Sigmoid colon (tissue), 7 donors: ENCODE measurements around the gene EPHB1. TPM values are rescaled to one million over a fixed set of nuclear protein-coding genes. Genes with fewer than 3 reads are reported as not detected.

ENCODE experiments used
- DNase-seq: peaks from one replicate; pipeline ENCODE4 v3.0.0-alpha.2; 2019
- H3K27ac ChIP-seq, 4 donors: fragments of 200-600 bp; sonication (generic); one replicate each; pipeline ENCODE4 v1.5.1; 2016 to 2019; ENCODE audit warnings: mild to moderate bottlenecking in 1 of 4
- H3K27me3 ChIP-seq, 3 donors: fragments of 200-600 bp; sonication (generic); one replicate each; pipeline ENCODE4 v1.5.1; 2019; ENCODE audit warnings: mild to moderate bottlenecking in 1 of 3
- H3K36me3 ChIP-seq, 4 donors: fragments of 200-600 bp; sonication (generic); one replicate each; pipeline ENCODE4 v1.5.1; 2016 to 2019
- H3K4me1 ChIP-seq, 4 donors: fragments of 200-600 bp; sonication (generic); one replicate each; pipeline ENCODE4 v1.5.1; 2017 to 2019
- H3K4me3 ChIP-seq, 4 donors: fragments of 200-600 bp; sonication (generic); one replicate each; pipeline ENCODE4 v1.5.1; 2017 to 2019; ENCODE audit warnings: mild to moderate bottlenecking in 2 of 4, moderate library complexity in 1 of 4
- H3K9me3 ChIP-seq, 4 donors: fragments of 200-600 bp in 3 of 4; sonication (generic) in 3 of 4; one replicate each; pipeline versions ENCODE4 v1.5.1 to v1.6.1; 2013 to 2019
- EP300 ChIP-seq, 4 donors: sonication (generic); formaldehyde crosslinking; IDR thresholded peaks; one replicate each; pipeline ENCODE4 v1.6.1; 2017; ENCODE audit warnings: antibody characterized with exemption in 4 of 4
- POLR2A ChIP-seq, 2 donors: fragments of 450-650 bp; IDR thresholded peaks; one replicate each; pipeline ENCODE4 v1.6.1; 2016; ENCODE audit warnings: antibody characterized with exemption in 2 of 2, mild to moderate bottlenecking in 2 of 2, moderate library complexity in 2 of 2
- POLR2AphosphoS5 ChIP-seq, 4 donors: sonication (generic); formaldehyde crosslinking; IDR thresholded peaks; one replicate each; pipeline ENCODE4 v1.6.1; 2017; ENCODE audit warnings: antibody characterized with exemption in 4 of 4
- WGBS, 2 donors: extraction: QIAGEN DNeasy Blood & Tissue Kit; methylation state at CpG; one replicate each; pipeline ENCODE4 v1.1.7; 2013; 5-methylcytosine and 5-hydroxymethylcytosine counted together
- intact Hi-C: fragments of 100-400 bp; cut with DNase I; formaldehyde crosslinking; loops from one replicate; pipeline ENCODE4 v1.15.1; 2023
- polyA plus RNA-seq, 3 donors: library from polyadenylated mRNA; stranded (reverse); fragments of 200-250 nt; gene quantifications; one replicate each; pipeline ENCODE4 v1.2.3, GENCODE V29; 2013
- total RNA-seq, 4 donors: library from RNA; depleted of rRNA; stranded (reverse); fragments of >200 nt; gene quantifications; one replicate each; pipeline ENCODE4 v1.1.0, GENCODE V29; 2016
- TF ChIP-seq, protein P1 (sequence below), 4 experiments: fragments of 450-650 bp in 3 of 4; fragments of 200-600 bp in 1 of 4; IDR thresholded peaks; one replicate each; pipeline ENCODE4 v1.5.1; 2016 to 2019; ENCODE audit warnings: antibody characterized with exemption in 4 of 4, mild to moderate bottlenecking in 3 of 4, moderate library complexity in 2 of 4
- donor health status: healthy with polysubstance abuse.
- donor health status: Bipolar disorder and iron deficiency.
- donor health status: healthy.

The EPHB1 gene
- total and polyA plus RNA-seq, 7 donors = 0.29 to 17.3 (median 3.6) TPM; not detected in 2

DNA sequence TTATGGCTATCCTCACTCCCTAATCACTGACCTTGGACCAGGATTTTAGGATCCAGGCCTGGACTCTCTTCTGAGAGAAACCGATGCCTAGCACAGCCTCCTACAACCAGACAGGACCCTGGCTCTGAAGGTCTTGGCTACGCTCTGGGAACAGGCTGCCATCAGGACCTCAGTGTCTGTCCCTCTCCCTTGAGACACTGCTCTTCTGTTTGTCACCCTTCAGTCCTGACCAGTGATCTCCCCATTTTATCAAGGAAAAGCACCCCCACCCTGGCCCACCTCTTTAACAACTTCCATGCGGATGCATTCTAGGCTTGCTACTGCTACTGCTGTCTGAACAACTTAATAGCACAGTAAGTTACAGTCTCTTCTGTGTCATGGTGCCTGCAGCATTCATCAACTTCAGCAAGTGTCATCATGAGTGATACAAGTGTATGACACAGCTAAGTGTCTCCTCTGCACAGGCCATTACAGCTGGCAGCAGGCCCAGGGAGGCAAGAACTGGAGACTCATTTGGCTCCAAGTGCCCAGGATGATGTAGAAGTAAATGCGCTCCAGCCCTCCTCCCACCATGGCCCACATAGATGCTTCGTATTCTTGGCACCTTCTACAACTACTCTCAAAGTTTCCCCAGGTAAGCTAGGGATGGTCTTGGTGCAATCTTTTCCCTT is 302.4 kb downstream of the EPHB1 start:
- no peak overlapping the region for H3K4me3 ChIP-seq
- H3K27me3 ChIP-seq = no peaks in the 10 kb centered on the region
- H3K4me1 ChIP-seq = peaks cover 0 to 6% (median 0%) of the 10 kb centered on the region in 4 donors
- WGBS, 2 donors = 85% methylated on average over 5 of the region's 5 CpGs
- TF ChIP-seq, protein P1, sequence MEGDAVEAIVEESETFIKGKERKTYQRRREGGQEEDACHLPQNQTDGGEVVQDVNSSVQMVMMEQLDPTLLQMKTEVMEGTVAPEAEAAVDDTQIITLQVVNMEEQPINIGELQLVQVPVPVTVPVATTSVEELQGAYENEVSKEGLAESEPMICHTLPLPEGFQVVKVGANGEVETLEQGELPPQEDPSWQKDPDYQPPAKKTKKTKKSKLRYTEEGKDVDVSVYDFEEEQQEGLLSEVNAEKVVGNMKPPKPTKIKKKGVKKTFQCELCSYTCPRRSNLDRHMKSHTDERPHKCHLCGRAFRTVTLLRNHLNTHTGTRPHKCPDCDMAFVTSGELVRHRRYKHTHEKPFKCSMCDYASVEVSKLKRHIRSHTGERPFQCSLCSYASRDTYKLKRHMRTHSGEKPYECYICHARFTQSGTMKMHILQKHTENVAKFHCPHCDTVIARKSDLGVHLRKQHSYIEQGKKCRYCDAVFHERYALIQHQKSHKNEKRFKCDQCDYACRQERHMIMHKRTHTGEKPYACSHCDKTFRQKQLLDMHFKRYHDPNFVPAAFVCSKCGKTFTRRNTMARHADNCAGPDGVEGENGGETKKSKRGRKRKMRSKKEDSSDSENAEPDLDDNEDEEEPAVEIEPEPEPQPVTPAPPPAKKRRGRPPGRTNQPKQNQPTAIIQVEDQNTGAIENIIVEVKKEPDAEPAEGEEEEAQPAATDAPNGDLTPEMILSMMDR (IDR thresholded peaks at IDR 0.05) = no peak
- TF ChIP-seq EP300 (IDR thresholded peaks at IDR 0.05) (no peak), POLR2AphosphoS5 (IDR thresholded peaks at IDR 0.05) (no peak)
- no peaks in the 10 kb centered on the region for H3K36me3 ChIP-seq
- H3K27ac ChIP-seq = no peak overlapping the region
- no peak for DNase-seq
- intact Hi-C loops = no loop called here
- no peaks in the 10 kb centered on the region for H3K9me3 ChIP-seq

DNA sequence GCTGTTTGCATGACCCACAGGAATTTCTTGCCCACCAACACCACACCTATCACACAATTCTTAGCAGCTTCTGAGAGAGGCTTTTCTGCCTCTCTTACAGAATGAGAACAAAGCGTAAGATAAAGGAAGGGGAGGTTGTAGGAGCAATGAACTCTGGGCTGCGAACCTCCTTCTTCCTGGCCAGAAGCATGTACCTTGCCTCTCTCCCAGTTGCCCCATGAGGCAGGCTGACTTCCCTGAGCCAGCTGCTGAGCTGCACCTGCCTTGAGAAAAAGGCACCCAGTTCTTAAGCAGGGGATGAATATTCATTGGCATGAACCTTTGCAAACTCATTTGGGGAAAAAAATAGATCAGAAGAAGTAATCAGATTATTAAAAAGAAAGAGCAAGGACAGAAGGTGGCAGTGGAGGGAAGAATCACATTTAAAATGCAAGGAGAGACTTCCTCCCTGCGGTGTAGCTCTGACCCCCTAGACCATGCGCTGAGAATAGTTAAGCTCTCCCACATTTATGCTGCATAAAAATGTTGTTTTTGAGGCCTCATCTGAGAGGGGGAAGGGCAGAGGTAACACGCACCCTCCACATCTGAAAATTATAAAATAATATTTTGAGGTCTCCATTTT is 304.8 kb downstream of the EPHB1 start:
- H3K4me3 ChIP-seq = no peak overlapping the region
- intact Hi-C loops = no loop called here
- WGBS, 2 donors = 66 to 82% methylated on average over 5 of the region's 5 CpGs
- peaks cover 0 to 21% (median 3%) of the 10 kb centered on the region in 4 donors for H3K4me1 ChIP-seq
- TF ChIP-seq POLR2A (IDR thresholded peaks at IDR 0.05) (no peak), POLR2AphosphoS5 (IDR thresholded peaks at IDR 0.05) (no peak), EP300 (IDR thresholded peaks at IDR 0.05) (no peak)
- TF ChIP-seq, protein P1 (IDR thresholded peaks at IDR 0.05) = no peak
- H3K27me3 ChIP-seq = no peaks in the 10 kb centered on the region
- no peaks in the 10 kb centered on the region for H3K36me3 ChIP-seq
- DNase-seq = no peak
- no peak overlapping the region for H3K27ac ChIP-seq
- no peaks in the 10 kb centered on the region for H3K9me3 ChIP-seq

DNA sequence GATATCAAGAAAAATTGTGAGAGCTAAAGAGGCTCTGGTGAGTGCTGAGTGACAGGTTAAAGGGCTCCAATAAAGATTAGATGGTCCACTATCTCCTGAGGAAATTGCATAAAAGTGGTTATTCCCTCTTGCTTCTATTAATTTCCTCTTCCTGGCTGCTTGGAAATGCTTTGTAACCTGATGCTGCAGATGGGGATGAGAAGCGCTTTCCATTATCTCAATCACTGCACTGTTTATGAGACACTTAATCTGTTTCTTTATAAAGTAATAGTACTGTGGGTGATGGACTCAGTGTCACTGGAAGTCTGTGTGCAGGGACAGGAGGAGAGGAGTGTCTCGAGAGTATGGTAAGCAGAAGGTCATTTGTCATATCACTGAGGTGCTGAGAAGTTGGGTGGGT is 305.3 kb downstream of the EPHB1 start:
- DNase-seq = no peak
- TF ChIP-seq EP300 (IDR thresholded peaks at IDR 0.05) = no peak
- TF ChIP-seq POLR2AphosphoS5 (IDR thresholded peaks at IDR 0.05) = no peak
- TF ChIP-seq, protein P1 (IDR thresholded peaks at IDR 0.05) = no peak
- TF ChIP-seq POLR2A (IDR thresholded peaks at IDR 0.05) = no peak
- intact Hi-C loops = no loop called here

DNA sequence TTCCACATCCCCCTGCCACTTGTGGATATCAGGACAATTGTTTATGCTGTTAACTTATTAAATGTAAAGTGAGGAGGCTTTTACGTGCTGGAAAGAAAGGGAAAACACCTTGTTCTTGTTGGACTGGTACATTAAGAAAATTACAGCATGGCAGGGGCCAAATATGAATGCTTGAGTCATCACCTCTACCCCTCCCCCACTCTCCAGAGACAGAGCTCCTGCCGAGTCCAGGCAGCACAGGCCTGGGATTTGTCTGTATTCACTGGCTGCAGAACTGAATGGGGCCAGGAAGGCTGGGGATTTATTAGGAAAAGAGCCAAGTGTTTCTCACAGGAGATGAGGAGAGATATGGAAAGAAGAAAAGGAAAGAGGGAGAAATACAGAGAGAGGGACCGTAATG is 308.9 kb downstream of the EPHB1 start:
- WGBS, 2 donors = 65 to 77% methylated on average over 3 of the region's 3 CpGs
- H3K4me1 ChIP-seq = peaks cover 0 to 21% (median 3%) of the 10 kb centered on the region in 4 donors

More for the DNA sequence above, 305.3 kb downstream of the EPHB1 start:
- Histone ChIP-seq H3K27ac (no peak overlapping the region), H3K27me3 (no peaks in the 10 kb centered on the region), H3K4me3 (no peak overlapping the region), H3K9me3 (no peaks in the 10 kb centered on the region), H3K36me3 (no peaks in the 10 kb centered on the region), H3K4me1 (peaks cover 0 to 21% (median 3%) of the 10 kb centered on the region in 4 donors)
- WGBS, 2 donors = 62 to 63% methylated on average over 2 of the region's 2 CpGs

More for the DNA sequence above, 308.9 kb downstream of the EPHB1 start:
- no peaks in the 10 kb centered on the region for H3K9me3 ChIP-seq
- no peaks in the 10 kb centered on the region for H3K36me3 ChIP-seq
- H3K27ac ChIP-seq = peak overlapping the region in 1 of 4 donors; percentile 33
- intact Hi-C loops = no loop called here
- peak; percentile 72 for DNase-seq
- TF ChIP-seq, protein P1 (IDR thresholded peaks at IDR 0.05) = no peak
- TF ChIP-seq POLR2AphosphoS5 (IDR thresholded peaks at IDR 0.05) (peak in 1 of 4 donors; percentile 67), POLR2A (IDR thresholded peaks at IDR 0.05) (no peak), EP300 (IDR thresholded peaks at IDR 0.05) (peak in 1 of 4 donors; percentile 23)
- H3K27me3 ChIP-seq = no peaks in the 10 kb centered on the region
- no peak overlapping the region for H3K4me3 ChIP-seq
